GM11168 (cell line): Measurements from ENCODE around the gene BIRC7.
"Not testable (repeated sequence)": the region's sequence is repeated elsewhere in the genome, so short reads cannot be mapped to it uniquely, and the experiment has no call there.

Source experiments
- in situ Hi-C: fragments of 300-500 bp; cut with MboI; formaldehyde crosslinking; loops from one replicate; pipeline ENCODE4 v1.12.0; 2022; ENCODE audit warnings: low sequenced_read_pairs; ENCODE audit not compliant: unreplicated experiment

BIRC7 gene

GRCh38 chr20:63204362-63204761 lies 31.3 kb upstream of the BIRC7 start:
- in situ Hi-C loops = no loop called here

GRCh38 chr20:63205896-63206295 lies 29.8 kb upstream of the BIRC7 start:
- in situ Hi-C loops = no loop called here

DNA sequence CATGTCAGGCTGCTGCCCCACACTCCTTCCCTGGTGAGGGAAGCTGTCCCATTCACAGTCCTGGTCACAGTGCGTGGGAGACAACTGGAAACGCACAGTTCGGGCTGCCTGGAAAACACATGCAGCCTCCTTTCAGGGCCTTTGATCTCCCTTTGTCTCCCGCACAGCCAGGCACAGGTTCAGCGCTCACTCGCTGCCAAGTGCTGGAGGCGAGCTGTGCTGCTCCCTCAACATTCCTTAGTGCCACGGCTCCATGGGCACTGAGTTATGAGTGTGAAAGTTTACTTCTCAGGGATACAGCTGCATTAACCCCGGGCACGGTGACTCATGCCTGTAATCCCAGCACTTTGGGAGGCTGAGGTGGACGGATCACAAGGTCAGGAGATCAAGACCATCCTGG lies 28.8 kb upstream of the BIRC7 start:
- in situ Hi-C loops = no loop called here

DNA sequence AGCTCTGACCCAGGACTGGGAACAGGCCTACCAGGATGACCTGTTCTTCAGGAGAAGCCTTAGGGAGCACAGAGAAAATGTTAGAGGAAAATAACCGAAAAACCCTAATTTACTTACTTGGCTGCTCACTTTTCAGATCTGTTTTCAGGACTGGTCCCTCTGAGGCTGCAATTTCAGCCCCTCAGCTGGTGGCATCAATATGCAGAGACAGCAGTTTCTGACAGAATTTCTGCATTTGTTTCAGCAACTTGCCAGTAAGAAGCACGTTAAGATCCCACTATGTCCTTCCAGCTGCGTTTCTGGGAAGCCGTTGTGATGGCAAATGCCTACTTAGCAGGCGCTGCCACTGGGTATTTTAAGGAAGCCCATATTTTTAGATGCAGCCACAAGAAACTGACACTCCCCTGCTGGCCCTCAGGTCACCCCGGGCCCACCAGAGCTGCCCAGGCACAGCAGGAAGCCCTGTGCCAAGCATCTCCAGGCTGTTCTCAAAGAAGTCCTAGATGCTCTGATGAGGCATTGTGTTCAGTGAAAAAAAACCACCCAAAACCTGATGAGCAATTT lies 27.3 kb upstream of the BIRC7 start:
- in situ Hi-C loops = no loop called here

GRCh38 chr20:63210011-63210605 lies 25.6 kb upstream of the BIRC7 start:
- in situ Hi-C loops = no loop called here

GRCh38 chr20:63212393-63212730 lies 23.3 kb upstream of the BIRC7 start:
- in situ Hi-C loops = no loop called here

GRCh38 chr20:63212792-63213191 lies 22.9 kb upstream of the BIRC7 start:
- in situ Hi-C loops = no loop called here

DNA sequence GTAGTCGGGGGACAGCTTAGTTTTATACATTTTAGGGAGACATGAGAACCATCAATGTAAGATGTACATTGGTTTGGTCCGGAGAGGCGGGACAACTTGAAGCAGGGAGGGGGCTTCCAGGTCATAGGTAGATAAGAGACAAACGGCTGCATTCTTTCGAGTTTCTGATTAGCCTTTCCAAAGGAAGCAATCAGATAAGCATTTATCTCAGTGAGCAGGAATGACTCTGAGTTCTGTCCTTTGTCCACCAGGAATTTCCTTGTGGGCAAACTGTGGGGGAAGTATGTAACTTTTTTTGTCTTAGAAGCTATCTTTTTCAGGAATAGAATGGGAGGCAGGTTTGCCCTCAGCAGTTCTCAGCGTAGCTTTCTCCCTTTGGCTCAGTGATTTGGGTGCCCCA lies 21.2 kb upstream of the BIRC7 start:
- in situ Hi-C loops = no loop called here

GRCh38 chr20:63215101-63216040 lies 20.3 kb upstream of the BIRC7 start:
- in situ Hi-C loops = no loop called here

GRCh38 chr20:63216041-63216848 lies 19.5 kb upstream of the BIRC7 start, which contains the start of gene YTHDF1:
TSS of gene YTHDF1 (minus strand) at chr20:63216131. CDS start at chr20:63215892, 239 bp downstream.
- in situ Hi-C loops = no loop called here

DNA sequence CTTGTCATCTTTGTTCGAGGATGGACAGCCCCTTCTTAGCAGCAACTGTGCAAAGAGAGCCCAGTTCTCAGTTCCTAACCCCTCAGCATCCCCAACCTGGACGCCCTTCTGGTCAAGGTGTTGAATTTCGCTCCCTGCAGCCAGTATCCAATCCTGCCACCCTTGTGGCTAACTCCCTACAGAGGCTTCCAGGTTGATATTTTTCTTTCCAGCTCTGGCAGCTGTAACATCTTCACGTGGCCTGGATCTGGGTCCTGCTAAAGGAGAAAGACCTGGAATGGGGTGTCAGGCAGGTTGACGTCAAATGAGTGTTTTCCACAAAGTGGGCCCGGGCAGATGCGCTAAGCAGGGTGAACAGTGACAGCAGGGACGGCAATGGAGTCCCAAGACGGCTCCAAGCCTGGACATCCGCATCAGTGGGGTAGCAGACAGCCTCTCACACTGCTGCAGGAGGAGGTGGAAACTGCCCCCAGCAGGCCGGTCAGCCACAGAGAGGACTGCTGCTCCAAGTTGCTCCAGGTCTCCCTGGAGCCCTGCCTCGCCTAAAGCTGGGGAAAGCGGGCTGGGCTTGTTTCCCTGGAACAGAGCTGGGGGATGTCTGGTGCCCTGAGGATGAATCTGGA lies 18.7 kb upstream of the BIRC7 start:
- in situ Hi-C loops = no loop called here

DNA sequence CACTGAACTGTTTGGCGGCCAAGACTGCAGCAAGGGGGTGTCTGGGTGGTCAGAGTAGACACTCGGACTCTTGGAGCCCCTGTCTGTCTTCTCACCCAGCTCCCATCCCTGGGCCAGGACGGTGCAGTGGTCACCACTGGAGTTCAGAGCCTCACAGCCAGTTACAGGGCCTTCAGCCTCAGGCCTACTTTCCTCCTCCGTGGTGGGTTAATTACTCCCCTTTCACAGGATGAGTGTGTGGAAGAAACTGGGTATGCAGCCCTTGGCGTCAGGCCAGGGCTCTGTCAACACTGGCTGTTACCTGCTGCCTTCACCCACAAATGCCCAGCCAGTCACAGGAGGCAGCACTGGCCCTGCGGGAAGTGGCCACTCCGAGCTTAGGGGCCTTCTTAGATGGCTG lies 18.0 kb upstream of the BIRC7 start:
- in situ Hi-C loops = no loop called here

GRCh38 chr20:63218701-63219446 lies 16.8 kb upstream of the BIRC7 start:
- in situ Hi-C loops = no loop called here

GRCh38 chr20:63219447-63219821 lies 16.3 kb upstream of the BIRC7 start:
- in situ Hi-C loops = no loop called here

- in situ Hi-C loops = no loop called here
These were observed 15.7 kb upstream of the BIRC7 start for GRCh38 chr20:63219866-63220521.

DNA sequence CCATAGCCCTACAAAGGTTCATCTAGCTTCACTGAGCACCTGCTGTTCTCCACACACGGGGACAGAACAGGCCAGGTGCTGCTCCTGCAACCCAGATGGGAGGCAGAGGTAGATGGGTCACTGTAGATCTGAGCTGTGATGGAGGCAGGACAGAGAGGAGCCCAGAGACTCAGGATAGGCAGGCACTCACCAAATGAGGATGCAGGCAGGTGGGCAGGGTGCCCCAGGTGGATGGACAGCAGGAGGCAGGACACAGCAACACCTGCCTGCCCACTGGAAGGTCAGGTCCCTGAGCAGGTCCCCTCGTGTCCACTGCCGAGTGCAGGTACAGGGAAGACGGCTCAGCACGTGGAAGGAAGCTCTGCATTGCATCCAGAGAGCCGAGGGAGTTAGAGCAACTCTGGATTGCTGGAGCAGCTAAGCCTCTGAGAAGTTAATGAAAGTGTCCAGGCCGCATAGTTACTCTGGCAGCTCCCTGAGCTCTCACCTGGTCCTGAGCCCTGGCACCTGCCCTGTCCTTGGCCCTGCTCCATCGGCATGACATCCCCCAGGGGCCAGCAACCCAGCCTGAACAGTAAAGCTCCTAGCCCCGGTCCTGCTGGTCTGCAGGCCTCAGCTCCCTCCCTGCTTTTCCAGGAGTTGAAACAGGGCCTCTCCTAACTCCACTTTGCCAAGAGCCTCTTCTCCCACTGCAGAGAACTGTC lies 14.9 kb upstream of the BIRC7 start:
- in situ Hi-C loops = no loop called here

- in situ Hi-C loops = not testable (repeated sequence)
These were observed 14.2 kb upstream of the BIRC7 start for GRCh38 chr20:63221400-63222053.

GRCh38 chr20:63222541-63222940 lies 13.2 kb upstream of the BIRC7 start:
- in situ Hi-C loops = no loop called here
